IPS-NIHi7 (cell line): ENCODE results near the gene SLF1.

Experiments used
- DNase-seq: peaks from one replicate; pipeline ENCODE4 v3.0.0; 2012; ENCODE audit warnings: mixed read lengths; ENCODE audit errors: extremely low spot score

The SLF1 gene

DNA sequence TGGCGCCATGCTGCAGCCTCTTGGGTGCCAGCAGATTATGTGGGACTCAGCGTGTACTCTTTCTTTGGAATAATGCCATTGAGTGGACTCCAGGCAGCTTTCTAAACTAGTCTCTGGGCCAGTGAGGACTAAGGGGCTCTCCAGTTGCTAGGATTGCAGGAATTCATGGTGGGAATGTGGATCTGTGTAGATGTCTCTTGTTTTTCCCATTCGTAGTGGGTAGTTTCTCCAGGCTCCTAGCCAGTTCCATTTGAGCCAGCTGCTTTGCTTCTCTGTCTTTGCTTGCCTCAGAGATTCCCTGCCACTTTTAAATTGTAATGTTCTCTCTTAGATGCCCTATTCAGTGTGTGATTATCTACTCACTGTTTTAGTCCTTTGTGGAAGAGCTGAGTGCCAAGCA is 42.6 kb downstream of the SLF1 start:
- no peak for DNase-seq

DNA sequence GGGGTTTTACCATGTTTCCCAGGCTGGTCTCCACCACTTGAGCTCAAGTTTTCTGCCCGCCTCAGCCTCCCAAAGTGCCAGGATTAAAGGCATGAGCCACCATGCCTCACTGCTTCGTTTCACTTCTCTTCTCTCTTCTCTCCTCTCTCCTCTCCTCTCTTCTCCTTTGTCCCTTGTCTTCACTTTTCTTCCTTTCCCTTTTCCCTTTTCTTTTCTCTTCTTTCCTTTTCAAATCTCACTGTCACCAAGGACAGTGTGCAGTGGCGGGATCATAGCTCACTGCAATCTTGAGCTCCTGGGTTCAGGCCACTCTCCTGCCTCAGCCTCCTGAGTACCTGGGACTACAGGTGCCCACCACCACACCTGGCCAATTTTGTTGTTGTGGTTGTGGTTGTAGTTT is 49.5 kb downstream of the SLF1 start:
- DNase-seq: no peak

DNA sequence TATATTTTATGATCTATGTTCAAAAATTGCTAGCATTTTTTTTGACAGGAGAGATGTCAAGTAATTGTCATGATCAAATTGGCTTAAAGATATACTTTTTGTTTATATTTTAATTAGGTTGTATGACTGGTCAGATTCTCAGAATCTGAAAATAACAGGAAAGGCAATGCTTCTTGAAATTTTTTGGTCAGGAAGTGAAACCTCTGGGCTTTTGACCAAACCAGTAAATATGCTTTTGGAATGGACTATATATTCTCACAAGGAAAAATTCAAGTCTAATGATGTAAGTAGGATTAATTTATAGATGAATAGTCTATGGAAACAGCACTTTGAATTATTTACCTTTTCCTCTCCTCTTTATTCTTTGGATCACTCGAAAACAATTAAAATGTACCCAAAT is 52.3 kb downstream of the SLF1 start:
- DNase-seq: no peak

DNA sequence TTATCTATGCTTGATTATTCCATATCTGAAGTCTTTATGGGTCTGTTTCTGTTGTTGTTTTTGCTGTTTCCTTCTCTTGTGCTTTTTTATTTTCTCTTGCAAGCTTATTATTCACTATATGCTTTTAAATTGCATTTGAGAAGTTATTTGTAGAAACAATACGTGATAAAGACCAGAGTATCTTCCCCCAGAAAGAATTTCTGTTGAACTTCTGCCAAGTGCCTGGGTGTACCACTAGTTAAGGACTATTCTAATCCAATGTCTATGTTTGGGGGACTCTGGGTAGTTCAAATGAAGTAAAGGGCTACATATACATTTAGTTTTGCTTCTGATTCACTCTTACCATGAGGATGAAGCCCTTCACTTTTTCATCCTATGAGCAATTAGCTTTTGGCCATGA is 54.3 kb downstream of the SLF1 start:
- DNase-seq: no peak

DNA sequence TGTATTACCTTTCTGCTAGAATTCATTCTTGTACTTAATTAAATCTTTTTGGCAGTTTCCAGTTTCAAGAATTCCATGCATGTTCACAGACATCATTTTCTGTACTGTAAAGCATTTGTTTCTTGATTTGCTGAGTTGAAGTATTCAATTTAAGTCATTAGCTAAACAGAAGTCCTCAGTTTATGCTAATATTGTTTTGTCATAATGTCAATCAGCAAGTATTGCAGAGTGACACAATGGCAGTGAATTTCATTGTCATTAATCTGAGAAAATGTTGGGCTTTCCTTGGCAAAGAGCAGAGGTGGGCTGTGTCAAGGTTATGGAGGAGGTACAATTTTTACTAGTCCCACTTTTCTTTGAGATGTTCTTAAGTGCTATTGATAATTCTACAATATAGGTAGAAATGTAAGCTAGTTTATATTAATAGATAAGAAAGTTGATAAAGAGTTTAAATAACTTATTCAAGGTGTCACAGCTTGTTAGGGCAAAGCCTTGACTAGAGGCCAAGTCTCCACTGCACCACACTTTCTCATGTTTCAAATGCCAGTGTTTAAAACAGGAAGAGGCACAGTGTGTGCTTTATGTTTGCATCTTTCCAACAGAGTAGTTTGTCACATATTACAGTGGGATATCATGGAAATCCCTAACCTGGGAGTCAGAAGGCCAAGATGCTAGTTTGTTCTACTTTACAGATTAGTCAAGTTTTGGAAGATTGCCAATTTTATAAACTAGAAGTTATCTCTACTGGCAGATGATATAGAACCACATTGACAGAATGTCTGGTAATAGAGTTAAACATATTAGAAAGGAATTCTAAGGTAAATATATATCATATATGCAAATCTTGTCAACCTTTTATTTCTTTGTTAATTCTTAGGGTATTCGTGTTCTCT is 56.3 kb downstream of the SLF1 start:
- no peak for DNase-seq

DNA sequence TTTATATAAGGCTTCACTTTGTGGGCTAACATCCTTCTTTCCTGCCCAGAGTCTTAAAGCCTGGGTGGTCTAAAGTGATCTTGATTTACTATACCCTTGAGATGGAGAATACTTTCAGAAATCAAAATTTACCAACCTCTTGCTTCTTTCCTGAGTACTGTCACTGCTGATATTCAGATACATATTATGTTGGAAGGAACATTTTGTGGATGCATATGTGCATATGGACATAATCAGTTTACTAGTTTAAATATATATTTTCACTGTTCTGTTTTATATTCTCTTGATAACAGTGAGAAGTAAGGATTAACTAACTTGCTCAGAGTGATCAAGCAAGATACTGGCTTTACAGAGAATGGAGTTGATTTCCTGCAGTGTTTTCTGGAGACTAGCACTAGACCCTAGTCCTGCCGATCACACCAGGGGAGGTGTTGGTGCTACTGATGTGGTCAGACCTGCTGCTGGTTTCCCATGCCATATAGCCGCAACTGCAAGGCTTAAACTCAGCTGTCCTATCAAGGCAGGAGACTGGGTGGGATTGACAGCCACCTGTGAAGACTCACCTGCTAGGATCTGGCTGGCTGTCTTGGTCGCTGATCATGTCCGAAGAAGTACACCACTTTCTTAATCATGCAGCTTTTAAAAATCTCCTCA is 57.6 kb downstream of the SLF1 start:
- peak; percentile 16 for DNase-seq

DNA sequence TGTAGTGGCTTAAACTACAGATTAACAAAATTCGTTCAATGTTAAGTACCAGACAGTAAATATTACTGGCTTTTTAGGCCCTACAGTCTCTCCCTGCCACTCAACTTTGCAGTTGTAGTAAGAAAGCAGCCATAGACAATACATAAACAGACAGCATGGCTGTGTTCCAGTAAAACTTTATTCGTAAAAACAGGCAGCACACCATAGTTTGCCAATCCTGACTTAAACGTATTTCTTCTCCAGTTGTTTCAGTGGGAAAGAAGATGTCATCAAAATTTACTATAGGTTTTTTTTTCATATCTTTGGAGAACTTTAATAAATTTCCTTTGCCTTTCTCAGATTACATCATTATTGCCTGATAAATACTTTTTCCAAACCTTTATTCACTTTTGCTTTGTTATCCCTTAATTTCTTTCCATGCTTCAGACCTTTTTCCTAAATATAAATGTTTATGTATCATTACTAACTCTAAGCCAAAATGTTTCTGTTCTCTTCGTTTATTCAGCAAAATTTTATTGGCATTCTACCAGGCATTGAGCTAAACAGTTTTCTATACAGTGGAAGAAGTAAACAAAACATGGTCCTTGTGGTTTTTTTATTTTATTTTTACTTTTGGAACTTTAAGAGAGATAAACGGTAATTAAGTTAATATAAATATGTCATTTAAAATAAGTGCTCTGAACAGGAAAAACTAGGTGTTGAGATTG is 64.5 kb downstream of the SLF1 start:
- no peak for DNase-seq

DNA sequence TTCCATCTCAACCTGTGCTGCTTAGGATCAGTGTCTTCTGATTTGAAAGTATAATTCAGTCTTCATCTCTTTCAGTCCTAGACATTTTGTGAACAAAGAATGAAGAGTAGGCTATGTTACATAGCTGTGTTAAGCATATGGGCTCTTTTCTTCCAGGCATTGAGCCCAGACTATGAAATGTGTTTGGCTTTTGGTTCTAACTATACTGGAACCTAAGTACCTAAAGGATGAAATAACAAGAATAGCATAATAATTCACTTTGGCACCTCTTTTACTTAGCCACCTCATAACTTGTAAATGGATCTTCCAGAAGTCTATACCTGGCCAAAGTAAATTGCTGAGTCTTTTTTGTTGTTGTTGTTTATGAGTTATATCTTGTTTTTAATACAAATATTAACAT is 71.4 kb downstream of the SLF1 start:
- no peak for DNase-seq

DNA sequence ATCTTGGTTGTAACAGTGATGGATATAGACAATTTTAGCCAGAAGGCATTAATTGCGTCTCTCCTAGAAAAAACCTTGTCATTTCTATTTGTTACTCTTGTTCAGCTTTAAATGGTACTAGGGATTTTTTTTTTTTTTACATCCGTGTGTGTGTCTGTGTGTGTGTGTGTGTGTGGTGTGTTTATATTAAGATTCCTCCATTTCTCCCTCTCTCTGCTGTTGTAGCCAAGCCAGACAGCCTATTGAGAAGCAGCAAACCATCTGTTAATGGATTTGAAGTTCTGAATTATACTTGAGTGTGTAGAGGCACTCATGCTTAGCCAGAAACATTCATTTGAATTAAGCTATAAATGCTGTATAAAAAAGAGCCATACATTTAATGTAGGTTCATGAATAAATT is 72.3 kb downstream of the SLF1 start:
- no peak for DNase-seq

DNA sequence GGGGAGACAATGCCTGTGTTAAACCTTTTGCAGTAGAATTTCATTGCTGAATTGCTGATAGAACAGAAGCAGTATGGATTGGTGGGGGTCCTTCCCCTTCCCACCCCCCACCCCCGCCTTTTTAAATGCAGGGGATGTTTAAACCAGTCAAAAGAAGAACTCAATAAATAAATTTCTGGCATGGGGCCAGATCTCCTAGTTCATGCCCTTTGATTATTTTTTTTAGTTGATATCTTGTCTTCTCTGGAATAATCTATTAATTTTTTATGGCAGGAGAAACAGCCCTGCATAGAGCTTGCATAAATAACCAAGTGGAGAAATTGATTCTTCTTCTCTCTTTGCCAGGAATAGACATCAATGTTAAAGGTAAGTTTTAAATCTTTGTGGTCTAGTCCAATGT is 72.8 kb downstream of the SLF1 start:
- no peak for DNase-seq

DNA sequence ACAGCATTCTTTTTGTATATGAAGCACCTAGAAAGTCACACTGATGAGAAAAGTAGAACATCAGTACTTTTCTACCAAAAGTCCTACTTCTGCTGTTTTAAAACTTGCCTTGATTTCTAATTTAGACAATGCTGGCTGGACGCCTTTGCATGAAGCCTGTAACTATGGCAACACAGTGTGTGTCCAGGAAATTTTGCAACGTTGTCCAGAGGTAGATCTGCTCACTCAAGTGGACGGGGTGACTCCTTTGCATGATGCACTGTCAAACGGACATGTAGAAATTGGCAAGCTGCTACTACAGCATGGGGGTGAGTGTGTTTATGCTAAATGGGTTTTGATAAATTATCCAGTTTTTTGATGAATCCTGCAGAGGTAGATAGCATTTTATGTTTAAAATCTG is 73.5 kb downstream of the SLF1 start:
- DNase-seq: no peak

DNA sequence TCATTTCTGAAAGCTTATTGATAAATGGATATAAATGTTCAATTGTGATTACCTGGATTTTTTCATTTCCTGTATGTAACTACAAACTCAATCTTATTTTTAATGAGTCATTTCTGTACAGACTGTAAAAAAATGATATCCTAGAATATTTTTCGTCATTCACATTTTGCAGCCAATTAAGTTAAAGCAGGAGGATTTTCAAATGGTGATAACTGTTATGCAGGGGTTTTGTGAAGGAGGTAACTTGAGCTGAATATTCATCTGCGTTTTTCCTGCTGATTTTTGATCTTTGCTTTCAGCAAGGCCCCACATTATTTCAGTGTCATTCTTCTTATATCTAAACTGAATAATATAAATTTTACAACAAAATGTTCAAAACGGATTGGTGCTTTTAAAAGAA is 74.1 kb downstream of the SLF1 start:
- DNase-seq: no peak

DNA sequence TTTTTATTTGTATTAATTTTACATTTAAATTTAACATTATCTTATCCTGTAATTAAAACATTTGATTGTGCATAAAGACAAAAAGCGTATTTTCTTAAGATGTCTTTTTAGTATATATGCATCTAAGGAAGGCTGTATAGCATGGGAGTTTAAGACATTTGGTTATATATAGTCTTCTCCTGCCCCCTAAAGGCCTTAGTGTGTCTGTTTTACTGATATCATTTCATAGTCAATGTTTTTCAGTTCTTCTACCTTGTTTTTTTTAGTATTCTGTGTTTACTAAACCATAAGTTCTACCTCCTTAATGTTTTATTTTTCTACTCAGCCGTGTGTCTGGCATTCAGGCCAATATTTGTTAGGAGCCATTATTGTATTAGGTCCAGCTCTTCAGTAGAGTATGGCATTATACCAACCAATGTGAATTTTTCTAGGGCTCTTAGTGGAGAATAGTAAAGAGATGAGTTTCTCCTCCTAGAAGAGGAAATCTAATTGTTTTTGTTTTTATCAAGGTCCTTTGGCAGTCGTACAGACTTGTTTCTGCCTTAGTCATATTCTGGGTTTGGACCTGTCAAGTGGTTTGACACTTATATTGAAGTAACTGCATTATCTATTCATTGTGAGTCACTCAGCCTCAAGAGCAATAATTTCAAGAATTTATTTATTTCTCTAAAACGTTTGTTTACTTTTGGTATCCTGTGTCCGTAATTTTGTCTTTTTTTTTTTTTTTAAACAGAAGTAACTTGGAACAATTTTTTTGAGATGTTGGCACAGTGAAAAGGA is 74.8 kb downstream of the SLF1 start:
- DNase-seq: no peak

DNA sequence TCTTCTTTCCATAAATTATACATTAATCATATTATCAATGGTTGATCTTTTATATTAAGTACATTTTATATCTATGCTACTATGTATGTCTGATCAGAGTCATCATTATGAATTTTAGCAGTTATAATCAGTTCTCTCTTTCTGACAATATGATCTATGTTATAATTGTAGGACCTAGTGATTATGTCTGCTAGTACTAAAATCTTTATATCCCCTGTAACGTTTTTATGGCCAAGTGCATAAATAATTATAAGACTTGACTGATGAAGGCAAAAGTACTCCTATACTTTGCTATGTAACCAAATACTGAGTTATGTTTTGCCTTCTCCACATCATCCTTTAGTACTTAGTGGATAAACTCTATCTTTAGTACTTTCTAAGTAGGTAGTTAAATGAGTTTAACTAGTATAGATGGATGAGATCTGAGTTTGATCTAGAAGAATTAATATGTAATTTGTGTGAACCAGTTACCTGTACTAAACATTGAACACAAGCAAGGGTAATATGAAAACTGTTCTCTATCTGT is 75.4 kb downstream of the SLF1 start:
- no peak for DNase-seq

DNA sequence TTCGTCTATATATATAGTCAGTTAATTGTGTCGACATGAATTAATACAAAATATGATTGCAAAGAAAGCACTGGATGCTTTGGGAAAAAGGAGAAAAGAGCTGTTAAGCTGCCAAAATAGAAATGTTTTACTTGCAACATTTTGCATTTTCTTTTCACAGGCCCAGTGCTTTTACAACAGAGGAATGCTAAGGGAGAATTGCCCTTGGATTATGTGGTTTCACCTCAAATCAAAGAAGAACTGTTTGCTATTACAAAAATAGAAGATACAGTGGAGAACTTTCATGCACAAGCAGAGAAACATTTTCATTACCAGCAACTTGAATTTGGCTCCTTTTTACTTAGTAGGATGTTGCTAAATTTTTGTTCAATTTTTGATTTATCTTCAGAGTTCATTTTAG is 76.2 kb downstream of the SLF1 start:
- DNase-seq: no peak

DNA sequence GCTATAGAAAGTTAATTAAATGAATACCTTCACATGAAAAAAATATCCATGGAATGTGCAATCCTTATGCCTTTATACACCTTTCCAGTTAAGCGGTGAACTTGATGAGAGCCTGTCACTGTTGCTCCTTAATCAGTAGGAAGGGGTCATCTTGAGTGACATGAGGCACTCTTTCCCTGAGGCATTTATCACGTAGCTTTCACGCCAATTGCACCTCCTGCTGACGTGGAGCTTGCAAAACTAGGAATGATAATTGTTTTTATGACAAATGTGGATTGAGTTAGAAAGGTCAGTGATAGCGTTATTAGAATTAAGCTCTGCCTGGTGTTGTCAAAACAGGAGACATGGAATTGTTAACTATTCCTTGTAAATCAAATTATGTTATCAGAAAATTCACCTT is 79.7 kb downstream of the SLF1 start:
- DNase-seq: no peak

DNA sequence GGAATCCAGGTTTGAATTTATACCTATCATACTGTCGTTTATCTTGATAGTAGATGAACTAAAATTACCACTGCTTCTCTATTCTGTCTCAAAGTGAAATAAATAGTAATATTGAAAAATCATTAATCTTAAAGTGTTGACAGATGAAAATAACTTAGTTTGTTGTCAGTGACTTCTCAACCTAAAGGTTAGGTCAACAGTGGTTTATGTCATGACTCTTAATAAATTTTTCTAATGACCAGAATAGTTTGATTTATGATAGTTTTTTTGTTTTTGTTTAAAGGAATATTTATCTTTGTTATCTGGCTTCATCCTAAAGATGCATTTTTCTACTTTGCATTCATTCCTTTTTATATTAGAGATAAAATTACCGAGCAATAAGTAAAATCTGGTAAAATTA is 81.1 kb downstream of the SLF1 start:
- no peak for DNase-seq

DNA sequence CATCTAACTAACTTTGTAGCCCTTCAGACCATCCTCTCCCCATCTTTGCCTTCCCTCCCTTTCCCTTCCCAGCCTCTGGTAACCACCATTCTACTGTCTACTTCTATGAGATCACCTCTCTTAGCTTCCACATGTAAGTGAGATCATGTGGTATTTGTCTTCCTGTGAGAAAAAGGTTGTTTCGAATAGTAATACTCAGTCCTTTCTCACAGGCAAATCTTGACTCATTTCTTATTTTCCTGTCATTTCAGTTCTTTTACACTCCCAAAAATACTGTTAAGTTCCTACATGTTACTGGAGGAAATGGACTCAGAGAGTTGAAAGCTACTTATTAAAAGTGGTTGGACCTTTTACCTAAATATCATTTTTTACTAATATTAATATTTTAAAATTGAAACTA is 82.1 kb downstream of the SLF1 start:
- no peak for DNase-seq

DNA sequence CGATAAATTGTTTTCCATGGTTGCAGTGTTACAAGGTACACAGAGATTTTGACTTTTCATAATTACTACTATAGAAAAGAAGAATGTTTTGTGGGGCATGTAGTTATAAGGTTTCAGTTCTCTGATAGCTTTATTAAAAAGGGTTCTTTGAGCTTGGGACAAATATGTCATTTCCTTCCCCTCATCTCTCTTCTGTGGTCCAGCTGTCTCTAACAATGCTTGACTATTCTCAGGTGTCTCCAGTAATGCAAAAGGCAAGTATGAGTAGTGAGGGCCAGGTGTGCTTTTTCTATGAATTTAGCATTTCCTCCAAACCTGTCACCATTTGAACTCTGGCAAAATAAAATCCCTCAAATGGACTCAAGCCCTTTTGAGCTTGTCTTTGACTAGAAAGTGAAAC is 84.3 kb downstream of the SLF1 start:
- DNase-seq: no peak

DNA sequence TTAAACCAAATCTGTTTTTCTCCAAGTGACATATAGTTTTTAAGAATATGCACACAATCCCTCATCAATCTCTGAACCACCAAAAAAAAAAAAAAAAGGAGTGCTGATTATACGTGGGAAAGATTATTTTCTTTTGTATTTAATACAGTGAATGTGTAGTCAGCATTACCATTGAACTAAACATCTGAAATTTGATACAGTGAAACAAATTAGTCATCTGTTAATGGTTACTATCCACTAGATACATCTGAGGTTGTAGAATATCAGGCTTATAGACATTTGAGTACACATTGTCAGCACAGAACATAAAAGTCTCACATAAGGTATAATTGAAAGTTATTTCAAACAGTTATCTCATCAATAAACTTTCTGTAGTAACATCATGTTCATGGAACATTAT is 87.0 kb downstream of the SLF1 start:
- DNase-seq: no peak

DNA sequence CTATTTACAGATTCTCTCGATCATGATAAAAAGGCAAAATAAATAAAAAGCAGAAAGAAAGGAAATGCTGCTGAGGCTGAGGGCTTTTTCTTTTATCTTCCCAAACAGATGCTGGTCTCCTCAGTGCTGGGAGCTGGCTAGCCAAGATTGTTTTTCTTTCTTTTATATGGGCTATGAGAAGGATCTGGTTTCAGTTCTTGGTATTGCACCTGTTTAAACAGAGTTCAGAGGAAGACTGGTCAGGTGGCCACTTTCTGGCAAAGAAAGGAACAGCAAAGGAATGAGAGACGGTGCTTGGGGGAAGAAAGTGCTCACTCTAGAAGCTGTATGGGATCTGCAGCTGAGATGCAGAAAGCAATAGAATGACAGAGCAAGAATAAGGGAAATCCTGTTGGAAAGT is 88.9 kb downstream of the SLF1 start:
- no peak for DNase-seq

DNA sequence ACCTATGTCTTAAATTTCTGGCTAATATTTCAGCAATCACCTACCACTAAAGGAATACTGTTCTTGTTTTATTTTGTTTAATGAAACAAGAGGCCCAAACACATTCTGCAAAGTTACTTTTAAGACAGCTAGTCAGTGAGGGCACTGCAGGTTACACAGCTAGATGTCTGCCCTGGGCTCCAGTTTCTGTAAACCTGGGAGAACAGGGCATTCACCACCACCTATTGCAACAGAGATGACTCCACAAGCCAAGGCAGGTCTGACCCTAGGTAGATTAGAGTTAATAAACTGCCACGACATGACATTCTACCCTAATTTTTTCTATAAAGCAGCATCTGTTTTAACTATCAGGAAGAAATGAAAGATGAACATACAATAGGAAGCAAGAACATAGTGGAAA is 90.8 kb downstream of the SLF1 start:
- DNase-seq: no peak
